Sigmoid colon (tissue), 7 donors: ENCODE data around the gene ABCF3. TPM values are rescaled to one million over a fixed set of nuclear protein-coding genes. Genes with fewer than 3 reads are reported as not detected.
A peak's percentile ranks its signal among the peaks of the same experiment; 100 is the strongest.

Experiments
- DNase-seq: peaks from one replicate; pipeline ENCODE4 v3.0.0-alpha.2; 2019
- H3K27ac ChIP-seq, 4 donors: fragments of 200-600 bp; sonication (generic); one replicate each; pipeline ENCODE4 v1.5.1; 2016 to 2019; ENCODE audit warnings: mild to moderate bottlenecking in 1 of 4
- H3K27me3 ChIP-seq, 3 donors: fragments of 200-600 bp; sonication (generic); one replicate each; pipeline ENCODE4 v1.5.1; 2019; ENCODE audit warnings: mild to moderate bottlenecking in 1 of 3
- H3K36me3 ChIP-seq, 4 donors: fragments of 200-600 bp; sonication (generic); one replicate each; pipeline ENCODE4 v1.5.1; 2016 to 2019
- H3K4me1 ChIP-seq, 4 donors: fragments of 200-600 bp; sonication (generic); one replicate each; pipeline ENCODE4 v1.5.1; 2017 to 2019
- H3K4me3 ChIP-seq, 4 donors: fragments of 200-600 bp; sonication (generic); one replicate each; pipeline ENCODE4 v1.5.1; 2017 to 2019; ENCODE audit warnings: mild to moderate bottlenecking in 2 of 4, moderate library complexity in 1 of 4
- H3K9me3 ChIP-seq, 4 donors: fragments of 200-600 bp in 3 of 4; sonication (generic) in 3 of 4; one replicate each; pipeline versions ENCODE4 v1.5.1 to v1.6.1; 2013 to 2019
- CTCF ChIP-seq, 4 experiments: fragments of 450-650 bp in 3 of 4; fragments of 200-600 bp in 1 of 4; IDR thresholded peaks; one replicate each; pipeline ENCODE4 v1.5.1; 2016 to 2019; ENCODE audit warnings: antibody characterized with exemption in 4 of 4, mild to moderate bottlenecking in 3 of 4, moderate library complexity in 2 of 4
- EP300 ChIP-seq, 4 donors: sonication (generic); formaldehyde crosslinking; IDR thresholded peaks; one replicate each; pipeline ENCODE4 v1.6.1; 2017; ENCODE audit warnings: antibody characterized with exemption in 4 of 4
- POLR2A ChIP-seq, 2 donors: fragments of 450-650 bp; IDR thresholded peaks; one replicate each; pipeline ENCODE4 v1.6.1; 2016; ENCODE audit warnings: antibody characterized with exemption in 2 of 2, mild to moderate bottlenecking in 2 of 2, moderate library complexity in 2 of 2
- POLR2AphosphoS5 ChIP-seq, 4 donors: sonication (generic); formaldehyde crosslinking; IDR thresholded peaks; one replicate each; pipeline ENCODE4 v1.6.1; 2017; ENCODE audit warnings: antibody characterized with exemption in 4 of 4
- WGBS, 2 donors: extraction: QIAGEN DNeasy Blood & Tissue Kit; methylation state at CpG; one replicate each; pipeline ENCODE4 v1.1.7; 2013; 5-methylcytosine and 5-hydroxymethylcytosine counted together
- intact Hi-C: fragments of 100-400 bp; cut with DNase I; formaldehyde crosslinking; loops from one replicate; pipeline ENCODE4 v1.15.1; 2023
- polyA plus RNA-seq, 3 donors: library from polyadenylated mRNA; stranded (reverse); fragments of 200-250 nt; gene quantifications; one replicate each; pipeline ENCODE4 v1.2.3, GENCODE V29; 2013
- total RNA-seq, 4 donors: library from RNA; depleted of rRNA; stranded (reverse); fragments of >200 nt; gene quantifications; one replicate each; pipeline ENCODE4 v1.1.0, GENCODE V29; 2016
- donor health status: healthy with polysubstance abuse.
- donor health status: Bipolar disorder and iron deficiency.
- donor health status: healthy.

The ABCF3 gene
- total RNA-seq, result 10 to 100 TPM; 32.4 to 51.3 (median 39.2) TPM
- 10 to 100 TPM; 36.5 to 48.9 (median 45.6) TPM for polyA plus RNA-seq

GRCh38 chr3:184186184-184186901, at the start of gene ABCF3:
Gene ABCF3 (plus strand): TSS chr3:184186199. CDS start chr3:184186208, 9 bp downstream.
- peaks cover 0 to 37% (median 29%) of the 10 kb centered on the region in 4 donors for H3K4me1 ChIP-seq
- intact Hi-C loops, result loop anchor here (2.0 to 5.0 kb wide), 4 partner anchors 52 to 169 kb away; partner anchors contain the start of genes ABCC5, ALG3, EEF1AKMT4 and EIF2B5
- 0 to 1% methylated on average over 45 of the region's 45 CpGs for WGBS, 2 donors
- no peaks in the 10 kb centered on the region for H3K9me3 ChIP-seq
- peak within 1 kb of the TSS; percentile 87 to 90 (median 88) for H3K27ac ChIP-seq
- peak within 1 kb of the TSS; percentile 71 to 98 (median 96) for H3K4me3 ChIP-seq
- peaks cover 39 to 76% (median 63%) of the 10 kb centered on the region in 4 donors for H3K36me3 ChIP-seq
- no peaks in the 10 kb centered on the region for H3K27me3 ChIP-seq
- no peak for TF ChIP-seq CTCF (IDR thresholded peaks at IDR 0.05)
- peak; percentile 62 to 84 for TF ChIP-seq POLR2A (IDR thresholded peaks at IDR 0.05)
- peak; percentile 90 to 98 (median 94) for TF ChIP-seq POLR2AphosphoS5 (IDR thresholded peaks at IDR 0.05)
- no peak for TF ChIP-seq EP300 (IDR thresholded peaks at IDR 0.05)
- DNase-seq, result peak; percentile 81

- no peaks in the 10 kb centered on the region for H3K27me3 ChIP-seq
- DNase-seq, result no peak
- H3K27ac ChIP-seq, result no peak overlapping the region
- no peaks in the 10 kb centered on the region for H3K9me3 ChIP-seq
- H3K36me3 ChIP-seq, result peaks cover 29 to 79% (median 52%) of the 10 kb centered on the region in 4 donors
- H3K4me1 ChIP-seq, result peaks cover 0 to 26% (median 18%) of the 10 kb centered on the region in 4 donors
- H3K4me3 ChIP-seq, result no peak overlapping the region
- no peak for TF ChIP-seq POLR2A (IDR thresholded peaks at IDR 0.05)
- no peak for TF ChIP-seq EP300 (IDR thresholded peaks at IDR 0.05)
- no peak for TF ChIP-seq POLR2AphosphoS5 (IDR thresholded peaks at IDR 0.05)
- no peak for TF ChIP-seq CTCF (IDR thresholded peaks at IDR 0.05)
- intact Hi-C loops, result no loop called here
- WGBS, 2 donors, result 91 to 95% methylated on average over 10 of the region's 10 CpGs
Observed at GRCh38 chr3:184140436-184140835, 45.6 kb upstream of the ABCF3 start.

- intact Hi-C loops, result no loop called here
- DNase-seq, result no peak
- Histone ChIP-seq H3K4me1 (peaks cover 0 to 13% (median 3%) of the 10 kb centered on the region in 4 donors), H3K27me3 (no peaks in the 10 kb centered on the region), H3K9me3 (no peaks in the 10 kb centered on the region), H3K27ac (no peak overlapping the region), H3K36me3 (peaks cover 29 to 91% (median 57%) of the 10 kb centered on the region in 4 donors), H3K4me3 (no peak overlapping the region)
- TF ChIP-seq POLR2A (IDR thresholded peaks at IDR 0.05), result no peak
- no peak for TF ChIP-seq CTCF (IDR thresholded peaks at IDR 0.05)
- TF ChIP-seq POLR2AphosphoS5 (IDR thresholded peaks at IDR 0.05), result no peak
- no peak for TF ChIP-seq EP300 (IDR thresholded peaks at IDR 0.05)
- 93 to 95% methylated on average over 7 of the region's 7 CpGs for WGBS, 2 donors
Observed at GRCh38 chr3:184142199-184142598, 43.8 kb upstream of the ABCF3 start.

- H3K9me3 ChIP-seq, result no peaks in the 10 kb centered on the region
- no peak for DNase-seq
- peaks cover 29 to 80% (median 53%) of the 10 kb centered on the region in 4 donors for H3K36me3 ChIP-seq
- peaks cover 0 to 9% (median 0%) of the 10 kb centered on the region in 4 donors for H3K4me1 ChIP-seq
- no peak overlapping the region for H3K4me3 ChIP-seq
- no peaks in the 10 kb centered on the region for H3K27me3 ChIP-seq
- H3K27ac ChIP-seq, result no peak overlapping the region
- TF ChIP-seq CTCF (IDR thresholded peaks at IDR 0.05) (no peak), POLR2A (IDR thresholded peaks at IDR 0.05) (no peak), EP300 (IDR thresholded peaks at IDR 0.05) (no peak), POLR2AphosphoS5 (IDR thresholded peaks at IDR 0.05) (no peak)
- intact Hi-C loops, result no loop called here
- 88 to 90% methylated on average over 3 of the region's 3 CpGs for WGBS, 2 donors
Observed at GRCh38 chr3:184143327-184143726, 42.7 kb upstream of the ABCF3 start.
